Measurements from ENCODE around the gene MYLK.

Gene MYLK

DNA sequence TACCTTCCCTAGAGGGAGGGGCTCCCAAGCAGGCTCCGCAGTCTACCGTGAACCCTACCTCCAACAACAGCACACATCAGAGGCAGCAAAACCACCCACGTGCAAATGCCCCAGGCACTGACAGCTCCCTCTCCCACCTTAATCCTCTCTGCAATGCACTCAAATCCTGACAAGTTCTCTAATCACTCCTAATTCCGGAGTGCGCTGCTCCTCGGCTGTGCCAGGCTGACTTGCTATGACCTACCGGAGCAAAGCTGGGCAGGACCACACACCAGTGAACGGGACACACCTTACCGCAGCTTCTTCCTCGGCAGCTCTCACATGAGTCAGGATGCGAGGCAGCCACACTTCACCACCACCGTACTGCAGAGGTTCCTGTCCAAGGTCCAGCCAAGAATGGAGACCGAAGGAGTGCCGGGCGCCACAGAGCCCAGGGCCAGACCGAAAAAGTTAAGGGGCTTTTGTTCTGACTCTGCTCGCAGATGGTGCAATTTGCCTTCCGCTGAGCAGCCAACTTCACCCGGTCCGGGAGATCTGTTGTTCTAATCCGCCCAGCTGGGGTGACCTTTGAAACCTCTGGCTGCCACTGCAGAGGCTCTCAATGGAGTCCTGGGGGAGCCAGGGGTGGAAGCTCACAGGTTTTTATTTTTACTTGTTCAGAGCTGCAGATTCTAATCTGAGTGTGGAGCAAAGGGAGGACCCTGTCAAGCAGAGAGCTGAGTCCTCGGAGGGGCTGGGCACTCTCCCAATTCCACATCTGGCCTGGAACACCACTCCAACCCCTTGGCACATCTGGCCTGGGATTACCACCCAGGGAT is 84.4 kb downstream of the MYLK start:
- TF ChIP-seq, protein P1, sequence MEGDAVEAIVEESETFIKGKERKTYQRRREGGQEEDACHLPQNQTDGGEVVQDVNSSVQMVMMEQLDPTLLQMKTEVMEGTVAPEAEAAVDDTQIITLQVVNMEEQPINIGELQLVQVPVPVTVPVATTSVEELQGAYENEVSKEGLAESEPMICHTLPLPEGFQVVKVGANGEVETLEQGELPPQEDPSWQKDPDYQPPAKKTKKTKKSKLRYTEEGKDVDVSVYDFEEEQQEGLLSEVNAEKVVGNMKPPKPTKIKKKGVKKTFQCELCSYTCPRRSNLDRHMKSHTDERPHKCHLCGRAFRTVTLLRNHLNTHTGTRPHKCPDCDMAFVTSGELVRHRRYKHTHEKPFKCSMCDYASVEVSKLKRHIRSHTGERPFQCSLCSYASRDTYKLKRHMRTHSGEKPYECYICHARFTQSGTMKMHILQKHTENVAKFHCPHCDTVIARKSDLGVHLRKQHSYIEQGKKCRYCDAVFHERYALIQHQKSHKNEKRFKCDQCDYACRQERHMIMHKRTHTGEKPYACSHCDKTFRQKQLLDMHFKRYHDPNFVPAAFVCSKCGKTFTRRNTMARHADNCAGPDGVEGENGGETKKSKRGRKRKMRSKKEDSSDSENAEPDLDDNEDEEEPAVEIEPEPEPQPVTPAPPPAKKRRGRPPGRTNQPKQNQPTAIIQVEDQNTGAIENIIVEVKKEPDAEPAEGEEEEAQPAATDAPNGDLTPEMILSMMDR (IDR thresholded peaks at IDR 0.05; ENCODE audit: low read depth, low read length): no peak
- H3K4me3 ChIP-seq (replicated peaks in 1 of 2; ENCODE audit: low read depth in 2 of 2, low read length in 2 of 2): no peak overlapping the region
- no peak for DNase-seq (ENCODE audit: low read depth in 2 of 2)

DNA sequence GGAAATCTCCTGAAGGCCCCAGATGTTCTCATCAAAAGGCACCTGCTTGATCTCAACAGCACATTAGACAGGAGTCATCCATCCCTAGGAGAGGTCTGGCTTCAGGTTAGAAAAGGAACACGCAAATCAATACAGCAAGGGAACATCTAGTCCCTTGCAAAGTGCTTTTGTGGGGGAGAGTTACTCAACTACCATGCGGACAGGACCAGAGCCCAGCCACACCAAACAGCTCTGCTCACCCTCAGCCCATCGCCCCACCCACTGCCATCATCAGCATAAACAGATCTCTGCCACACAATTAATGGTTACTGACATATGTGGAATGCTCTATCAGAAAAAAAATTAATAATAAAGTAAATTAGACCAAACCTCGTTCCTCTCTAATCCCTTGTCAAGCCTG is 85.6 kb downstream of the MYLK start:
- H3K4me3 ChIP-seq (replicated peaks in 1 of 2; ENCODE audit: low read depth in 2 of 2, low read length in 2 of 2): no peak overlapping the region
- DNase-seq (ENCODE audit: low read depth in 2 of 2): no peak
- TF ChIP-seq, protein P1 (IDR thresholded peaks at IDR 0.05; ENCODE audit: low read depth, low read length): no peak

DNA sequence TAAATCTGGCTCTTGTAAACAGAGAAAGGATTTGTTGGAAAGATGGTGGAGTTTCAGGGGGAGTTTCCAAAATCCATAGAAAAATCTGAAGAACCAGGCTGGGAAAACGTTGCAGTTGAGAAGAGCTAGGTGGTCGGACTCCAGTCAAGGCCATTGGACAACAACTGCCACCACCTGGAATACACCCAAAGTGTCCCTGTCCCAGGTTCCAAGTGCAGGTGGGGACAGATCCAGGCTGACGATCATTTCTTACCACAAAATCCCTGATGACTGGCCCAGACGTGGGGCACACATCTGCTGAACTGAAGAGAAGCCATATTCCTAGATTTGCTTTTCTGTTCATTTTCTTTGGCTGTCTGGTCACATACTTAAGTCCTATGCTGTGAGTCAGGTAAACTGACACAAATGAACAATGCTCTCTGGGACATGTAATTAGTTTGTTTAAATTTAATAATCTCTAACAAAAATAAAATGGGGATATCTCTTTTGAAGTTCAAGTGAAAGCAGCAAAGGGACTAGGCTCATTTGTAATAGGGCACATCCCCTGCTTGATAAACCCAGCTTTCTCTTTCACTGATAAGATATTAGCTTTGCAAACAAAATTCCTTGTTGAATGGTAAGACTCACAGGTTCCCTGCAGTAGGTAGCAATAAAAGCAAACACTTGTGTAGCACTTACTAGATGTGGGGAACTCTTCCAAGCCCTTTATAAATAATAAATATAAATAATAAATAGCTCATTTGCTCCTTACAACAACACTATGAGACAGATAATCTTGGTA is 88.5 kb downstream of the MYLK start:
- no peak overlapping the region for H3K4me3 ChIP-seq (replicated peaks in 1 of 2; ENCODE audit: low read depth in 2 of 2, low read length in 2 of 2)
- TF ChIP-seq, protein P1 (IDR thresholded peaks at IDR 0.05; ENCODE audit: low read depth, low read length): no peak

DNA sequence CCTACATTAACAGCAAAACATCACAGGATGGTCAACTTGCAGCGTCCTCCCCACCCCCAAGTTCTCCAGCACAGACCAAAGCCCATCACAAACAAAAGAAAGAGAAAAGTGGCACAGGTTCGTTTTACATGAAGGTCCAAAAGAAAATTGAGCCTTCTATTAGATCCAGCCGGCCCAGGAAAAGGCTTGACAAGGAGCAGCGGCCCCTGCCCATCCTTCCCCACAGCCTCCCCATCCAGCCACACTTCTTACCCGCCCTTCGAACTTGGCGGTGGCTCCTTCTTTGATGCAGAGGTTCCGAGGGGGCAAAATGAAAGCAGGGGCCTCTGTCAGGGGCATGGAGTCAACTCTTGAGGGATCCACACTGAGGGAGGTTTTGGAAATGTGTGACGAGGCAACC is 90.7 kb downstream of the MYLK start:
- no peak for DNase-seq (ENCODE audit: low read depth in 2 of 2)
- TF ChIP-seq, protein P1 (IDR thresholded peaks at IDR 0.05; ENCODE audit: low read depth, low read length): no peak
- H3K4me3 ChIP-seq (replicated peaks in 1 of 2; ENCODE audit: low read depth in 2 of 2, low read length in 2 of 2): no peak overlapping the region

More for the DNA sequence above, 88.5 kb downstream of the MYLK start:
- no peak for DNase-seq (ENCODE audit: low read depth in 2 of 2)

DNA sequence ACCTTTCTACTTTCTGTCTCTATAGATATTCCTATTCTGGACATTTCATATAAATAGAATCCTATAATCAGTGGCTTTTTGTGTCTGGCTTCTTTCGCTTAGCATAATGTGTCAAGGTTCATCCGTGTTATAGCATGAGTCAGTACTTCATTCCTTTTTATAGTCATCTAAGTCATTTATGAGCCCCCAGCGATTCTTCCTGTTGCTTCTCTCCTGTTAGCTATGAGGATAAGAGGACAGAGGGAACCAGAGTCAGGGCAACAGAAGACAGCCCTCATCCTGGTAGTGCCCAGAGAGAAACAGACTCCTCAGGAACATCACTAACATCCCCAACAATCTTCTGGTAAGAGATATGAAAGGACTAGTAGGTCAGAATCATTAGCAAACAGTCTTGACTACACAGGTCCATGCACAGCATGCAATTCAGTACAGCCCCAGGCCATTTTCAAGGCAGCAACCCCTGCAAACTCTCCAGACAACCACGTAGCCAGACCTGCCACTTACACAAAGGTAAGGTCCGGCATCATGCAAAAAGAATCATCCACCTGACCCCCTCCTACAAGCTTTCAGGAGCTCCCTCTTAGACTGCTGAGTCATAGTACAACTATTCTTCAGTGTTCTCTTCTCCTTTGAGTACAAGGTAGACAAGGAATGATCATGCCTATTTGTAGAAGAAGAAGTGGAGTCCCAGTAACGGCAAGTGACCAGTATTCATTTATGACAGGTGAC is 91.5 kb downstream of the MYLK start:
- TF ChIP-seq, protein P1 (IDR thresholded peaks at IDR 0.05; ENCODE audit: low read depth, low read length): no peak
- H3K4me3 ChIP-seq (replicated peaks in 1 of 2; ENCODE audit: low read depth in 2 of 2, low read length in 2 of 2): no peak overlapping the region
- peak in 1 of 2 donors; percentile 23 for DNase-seq (ENCODE audit: low read depth in 2 of 2)

DNA sequence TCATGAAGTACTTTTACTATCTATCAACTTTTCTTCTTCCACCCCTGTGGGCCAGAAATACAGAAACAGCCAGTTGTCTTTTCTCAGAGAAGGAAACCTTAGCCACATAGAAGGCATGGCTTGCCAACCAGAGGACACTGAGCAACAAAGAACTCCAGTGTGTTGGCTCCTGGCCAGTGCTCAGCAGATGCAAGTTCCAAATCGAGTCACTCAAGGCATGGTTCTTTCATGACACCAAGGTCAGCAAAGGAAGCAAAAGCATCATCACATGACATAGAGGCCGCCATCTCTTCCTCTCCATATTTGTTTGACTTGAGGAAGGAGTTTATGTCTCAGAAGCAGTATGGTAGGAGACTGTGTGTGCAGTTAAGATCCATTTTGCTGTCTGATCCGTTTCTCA is 92.2 kb downstream of the MYLK start:
- no peak overlapping the region for H3K4me3 ChIP-seq (replicated peaks in 1 of 2; ENCODE audit: low read depth in 2 of 2, low read length in 2 of 2)
- TF ChIP-seq, protein P1 (IDR thresholded peaks at IDR 0.05; ENCODE audit: low read depth, low read length): no peak
- DNase-seq (ENCODE audit: low read depth in 2 of 2): peak; percentile 48 to 62

All from cardiac fibroblast (primary cell).